ENCODE results near the gene CHRDL1.
"Not testable (repeated sequence)": the region's sequence is repeated elsewhere in the genome, so short reads cannot be mapped to it uniquely, and the experiment has no call there.

CHRDL1 gene

DNA sequence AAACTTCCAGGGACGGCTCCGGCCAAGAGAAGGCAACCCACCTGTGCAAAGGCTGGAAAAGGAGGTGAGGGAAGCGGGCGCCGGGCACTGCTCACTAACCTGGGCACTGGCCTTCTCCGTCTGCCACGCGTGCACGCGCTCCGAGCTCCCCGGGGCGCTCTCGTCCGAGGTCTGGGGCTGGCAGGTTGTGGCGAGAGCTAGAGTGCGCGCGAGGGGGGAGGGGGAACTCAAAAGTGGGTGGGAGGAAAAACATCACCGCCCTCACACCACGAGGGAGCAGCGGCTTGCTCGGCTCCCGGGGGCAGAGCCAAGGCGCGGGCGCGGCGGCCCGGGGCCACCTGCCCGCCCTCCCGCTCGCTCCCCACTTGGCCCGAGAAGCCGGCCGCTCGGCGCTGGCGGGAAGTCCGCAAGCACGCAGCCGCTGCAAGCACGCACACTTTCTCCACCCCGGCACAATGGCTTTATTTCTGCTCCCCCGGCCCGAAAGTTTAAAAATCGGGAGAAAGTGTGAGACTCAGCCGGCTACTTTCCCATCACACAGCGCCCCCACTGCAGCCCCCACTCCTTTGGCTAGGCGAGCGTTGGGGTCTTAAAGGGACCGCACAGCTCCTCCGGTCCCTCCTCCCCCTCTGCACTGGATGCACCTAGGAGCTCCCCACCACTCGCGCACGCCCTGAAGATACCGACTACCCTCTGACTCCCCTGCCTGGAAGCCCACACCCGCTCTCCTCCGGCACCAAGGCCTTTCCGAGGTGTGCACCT, at the start of gene CHRDL1:
Gene CHRDL1, minus strand, starts transcription at position 173 of the 762 bp plus-strand sequence. CDS start 3,636 bp downstream, outside the sequence.
- DNase-seq, result peak; percentile 10

DNA sequence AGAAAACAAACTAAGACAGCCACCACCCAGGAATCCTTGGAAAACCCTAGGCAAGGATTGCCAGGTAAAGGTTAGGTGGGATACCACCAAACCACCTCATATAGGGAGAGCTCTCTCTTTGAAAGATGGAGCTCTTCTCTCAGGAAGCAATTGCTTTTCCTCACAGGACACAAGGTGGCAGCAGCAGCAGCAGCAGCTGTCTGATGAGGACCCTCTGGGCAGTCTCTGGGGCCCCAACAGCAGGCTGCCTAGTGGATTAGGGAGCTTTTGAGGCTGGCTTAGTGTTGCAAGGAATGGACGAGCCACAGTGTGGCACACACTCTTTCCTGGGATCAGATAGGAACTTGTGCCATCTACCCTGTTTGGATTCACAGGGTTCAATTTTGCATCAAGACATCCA, 41.4 kb upstream of the CHRDL1 start:
- no peak for DNase-seq

- DNase-seq, result no peak
Observed at GRCh38 chrX:110836451-110836850, 40.8 kb upstream of the CHRDL1 start.

DNA sequence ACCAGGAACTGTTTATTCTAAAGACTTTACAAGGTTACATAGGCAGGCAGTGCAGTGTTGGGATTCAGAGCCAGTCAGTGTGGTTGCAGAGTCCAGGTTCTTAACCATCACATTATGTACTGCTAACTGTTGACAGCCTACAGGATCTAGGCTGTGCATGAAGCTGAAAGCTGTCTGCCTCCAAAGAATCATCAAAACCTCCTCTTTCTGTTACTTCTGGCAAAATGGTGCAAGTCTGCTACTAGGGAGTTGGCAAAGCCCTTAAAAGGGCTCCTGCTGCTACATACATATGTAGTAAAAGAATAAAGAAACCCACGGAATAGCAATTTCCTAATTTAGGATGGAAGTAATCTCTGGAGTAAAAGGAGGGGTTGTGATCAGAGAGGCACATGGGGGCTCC, 40.4 kb upstream of the CHRDL1 start:
- DNase-seq, result no peak

DNA sequence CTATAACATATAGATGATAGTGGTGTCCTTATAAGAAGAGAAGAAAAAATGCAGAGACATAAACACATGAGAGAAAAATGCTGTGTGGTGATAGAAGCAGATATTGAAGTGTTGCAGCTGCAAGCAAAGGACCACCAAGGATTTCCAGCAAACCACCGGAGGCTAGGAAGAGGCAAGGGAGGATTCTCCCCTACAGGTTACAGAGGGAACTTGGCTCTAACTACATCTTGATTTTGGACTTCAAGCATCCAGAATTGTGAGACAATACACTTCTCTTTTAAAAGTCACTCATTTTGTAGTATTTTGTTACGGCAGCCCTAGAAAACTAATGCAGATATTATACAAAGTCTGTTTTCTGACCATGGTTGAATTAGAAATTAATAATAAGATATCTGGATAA, 30.4 kb upstream of the CHRDL1 start:
- no peak for DNase-seq

DNA sequence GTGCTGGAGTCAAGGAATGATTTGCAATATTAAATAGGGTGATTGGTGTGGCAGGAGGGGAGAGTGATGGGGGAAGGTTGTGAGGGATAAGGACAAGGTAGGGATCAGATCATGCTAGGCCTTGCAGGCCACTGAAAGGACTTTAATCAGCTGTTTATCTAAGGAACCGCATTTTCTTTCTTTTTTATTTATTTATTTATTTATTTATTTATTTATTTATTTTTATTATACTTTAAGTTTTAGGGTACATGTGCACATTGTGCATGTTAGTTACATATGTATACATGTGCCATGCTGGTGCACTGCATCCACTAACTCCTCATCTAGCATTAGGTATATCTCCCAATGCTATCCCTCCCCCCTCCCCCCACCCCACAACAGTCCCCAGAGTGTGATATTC, 20.9 kb upstream of the CHRDL1 start:
- not testable (repeated sequence) for DNase-seq

DNA sequence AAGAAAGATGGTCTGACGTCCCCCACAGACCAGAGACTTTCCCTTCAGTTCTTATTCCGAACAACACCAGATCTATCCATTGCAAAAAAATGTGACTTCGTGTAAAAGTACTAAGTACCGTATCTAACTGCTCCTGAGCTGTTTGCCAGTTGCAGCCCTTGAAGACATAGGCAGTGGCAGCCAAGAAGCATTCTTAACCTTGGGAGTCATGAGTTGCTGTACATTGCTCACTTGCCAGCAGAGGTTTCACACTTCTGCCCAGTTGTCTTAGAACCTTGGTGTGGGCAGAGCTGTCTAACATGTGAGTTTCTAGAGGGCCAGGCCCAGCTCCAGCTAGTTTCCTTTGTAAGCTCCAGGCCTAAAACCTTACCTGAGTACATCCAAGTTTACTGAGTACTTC, 10.5 kb upstream of the CHRDL1 start:
- no peak for DNase-seq

GRCh38 chrX:110805303-110805702, 9.7 kb upstream of the CHRDL1 start:
- DNase-seq, result no peak

DNA sequence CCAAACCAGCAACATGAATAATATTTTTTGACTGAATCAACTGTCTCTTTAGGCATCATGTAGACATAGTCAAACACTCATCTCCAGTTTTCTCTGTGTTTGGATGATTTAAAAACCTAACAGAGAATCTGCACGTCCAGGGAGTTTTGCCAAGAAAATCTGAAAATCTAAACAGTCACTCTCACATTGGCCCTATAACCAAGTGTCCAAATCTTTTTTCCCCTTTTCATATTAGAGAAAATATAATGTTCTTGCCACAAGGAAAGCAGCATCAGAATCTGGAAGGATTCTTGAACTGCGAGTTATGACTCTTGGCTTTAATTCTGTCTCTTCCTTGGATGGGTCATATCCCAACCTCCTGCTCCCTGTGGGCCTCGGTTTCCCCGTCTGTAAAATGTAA, 8.8 kb upstream of the CHRDL1 start:
- no peak for DNase-seq

DNA sequence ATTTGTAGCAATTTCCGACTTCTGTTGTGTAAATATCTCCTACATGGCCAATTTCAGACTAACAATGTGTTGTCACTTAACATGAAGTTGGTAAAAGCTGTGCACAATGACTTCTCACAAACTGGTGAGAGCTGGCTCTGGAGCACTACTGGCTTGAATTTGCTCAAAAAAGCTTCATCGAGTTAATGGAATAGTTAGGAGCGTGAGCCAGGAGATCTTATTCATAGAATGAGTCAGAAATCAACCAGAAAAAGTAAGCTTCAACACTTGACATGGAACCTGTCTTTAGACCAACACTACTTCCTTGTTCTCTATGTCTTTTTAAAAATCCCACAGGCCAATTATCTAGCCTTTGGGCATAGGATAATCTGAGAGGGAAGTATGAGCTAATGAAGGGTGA, 7.9 kb upstream of the CHRDL1 start:
- no peak for DNase-seq

DNA sequence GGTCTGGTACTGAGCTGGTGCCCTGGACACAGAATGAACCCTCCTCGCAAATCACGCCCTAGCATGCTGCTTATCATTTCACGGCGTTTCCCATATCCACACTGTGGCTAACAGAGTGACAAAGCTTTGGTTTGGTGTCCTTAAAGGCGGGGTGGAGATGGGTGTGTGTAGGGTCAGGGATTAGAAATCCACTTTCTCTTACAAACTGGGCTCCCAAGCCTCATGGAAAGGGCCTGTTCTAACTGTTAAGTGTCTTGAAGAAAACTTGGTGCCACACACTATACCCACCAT, 735 bp upstream of the CHRDL1 start:
- DNase-seq, result no peak

- DNase-seq, result no peak
Observed at GRCh38 chrX:110794601-110795000, 1.0 kb downstream of the CHRDL1 start.

- no peak for DNase-seq
Observed at GRCh38 chrX:110791071-110791470, 4.5 kb downstream of the CHRDL1 start.

- no peak for DNase-seq
Observed at GRCh38 chrX:110786486-110786885, 9.1 kb downstream of the CHRDL1 start.

DNA sequence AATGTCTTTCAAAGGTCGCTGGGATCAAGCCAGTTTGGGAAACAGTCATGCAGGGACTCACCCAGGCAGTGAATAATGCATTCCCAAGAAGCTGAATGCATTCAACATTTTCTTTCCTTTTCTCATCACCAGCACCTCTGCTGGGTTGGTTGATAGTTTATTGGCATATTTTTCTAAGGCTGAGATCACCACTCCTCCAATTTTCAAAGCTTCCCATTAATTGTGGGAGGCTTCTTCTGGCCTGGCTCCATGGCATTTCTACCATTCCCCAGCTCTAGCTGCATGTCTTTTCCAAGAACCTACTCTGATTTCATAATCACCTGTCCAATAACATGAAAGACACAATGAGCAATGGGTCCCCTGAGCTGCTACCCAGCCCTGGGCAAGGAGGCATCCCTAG, 35.8 kb downstream of the CHRDL1 start:
- no peak for DNase-seq

- no peak for DNase-seq
Observed at GRCh38 chrX:110758781-110759422, 36.7 kb downstream of the CHRDL1 start.

GRCh38 chrX:110755611-110756010, 40.0 kb downstream of the CHRDL1 start:
- DNase-seq, result no peak

DNA sequence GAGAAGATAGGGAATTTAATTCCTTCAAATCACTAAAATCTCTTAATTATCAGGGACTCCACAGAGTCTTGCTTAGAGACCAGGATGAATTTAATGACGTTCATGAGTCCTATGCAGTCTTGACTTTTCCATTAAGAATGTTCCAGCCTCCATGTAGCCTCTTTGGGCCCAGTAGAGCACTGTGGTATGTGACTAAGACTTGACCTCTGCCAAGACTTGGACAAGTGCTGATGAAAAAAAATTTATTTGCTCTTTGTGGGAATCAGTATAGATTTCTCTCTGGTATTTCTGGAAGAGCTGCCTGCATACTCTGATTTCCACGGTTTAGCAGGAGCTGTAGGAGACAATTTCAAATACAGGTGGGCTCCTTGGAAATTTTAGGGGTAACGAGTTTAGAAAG, 40.6 kb downstream of the CHRDL1 start:
- DNase-seq, result no peak

- no peak for DNase-seq
Observed at GRCh38 chrX:110750526-110751189, 45.0 kb downstream of the CHRDL1 start.

GRCh38 chrX:110748256-110748806, 47.3 kb downstream of the CHRDL1 start:
- DNase-seq, result no peak

DNA sequence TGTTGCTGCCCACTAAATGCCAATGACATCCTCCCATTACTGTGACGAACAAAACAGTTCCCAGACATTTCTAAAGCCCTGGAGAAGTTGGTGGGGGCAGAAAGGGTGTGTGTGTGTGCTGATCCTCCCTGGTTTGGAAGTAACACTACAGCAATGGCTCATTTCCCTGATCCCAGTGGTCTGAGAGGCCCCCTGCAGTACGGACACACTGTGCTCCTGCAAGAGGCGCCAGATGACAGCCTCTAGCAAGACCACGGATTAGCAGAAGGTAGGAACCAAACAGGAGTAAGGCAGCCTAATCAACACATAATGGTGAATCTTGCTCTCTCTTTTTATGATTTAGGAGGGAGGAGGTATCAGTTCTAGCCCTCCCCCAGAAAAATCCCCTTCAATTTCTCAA, 49.6 kb downstream of the CHRDL1 start:
- no peak for DNase-seq

GRCh38 chrX:110745288-110745687, 50.3 kb downstream of the CHRDL1 start:
- no peak for DNase-seq

- DNase-seq, result no peak
Observed at GRCh38 chrX:110743679-110744340, 51.8 kb downstream of the CHRDL1 start.

All from NCI-H1694 treated with DMSO at 0.1 percent for 48 hours (cell line).